Endothelial cell of umbilical vein (primary cell): Measurements from ENCODE around the gene CTNNA2. TPM values are rescaled to one million over a fixed set of nuclear protein-coding genes. Genes with fewer than 3 reads are reported as not detected.

Source experiments
- BruUV-seq: library from RNA; stranded (reverse); fragments of 400-500 nt; replicated peaks from 2 replicates; lab custom pipeline; 2021; lab: Mats Ljungman, UMichigan
- CTCF ChIA-PET: fragments of 300-600, 350-600 bp; sonication (Branson Sonifier 250); formaldehyde crosslinking; loops from one replicate; lab custom pipeline; 2021; ENCODE audit warnings: antibody characterized with exemption, inconsistent platforms; lab: Charles Lee
- POLR2A ChIA-PET: fragments of 300-600, 350-600 bp; sonication (Branson Sonifier 250); formaldehyde crosslinking; loops from one replicate; lab custom pipeline; 2021; ENCODE audit warnings: antibody characterized with exemption, inconsistent platforms; lab: Charles Lee
- DNase-seq: peaks from one replicate; pipeline ENCODE4 v3.0.0-alpha.2; 2011; ENCODE audit warnings: low read depth, low spot score
- FAIRE-seq: peaks from 2 replicates; lab custom pipeline; 2011; peaks lifted over from hg19 to GRCh38; lab: Jason Lieb, UNC
- H2AFZ ChIP-seq: 2 replicates; pipeline ENCODE4 v1.6.0; 2012; ENCODE audit warnings: low read depth, low read length, control low read depth, inconsistent platforms
- H3K27ac ChIP-seq: 2 replicates; pipeline ENCODE4 v1.5.1; 2011; ENCODE audit warnings: low read depth, mild to moderate bottlenecking, control low read depth, low read length, moderate library complexity; ENCODE audit not compliant: insufficient read depth
- H3K27me3 ChIP-seq, 2 experiments: 2 replicates each; pipeline versions ENCODE4 v1.6.0 to v1.6.1; 2011; ENCODE audit warnings: low read length in 2 of 2, mixed read lengths in 1 of 2; ENCODE audit not compliant: control insufficient read depth in 2 of 2, insufficient read depth in 2 of 2
- H3K36me3 ChIP-seq, 2 experiments: 2 replicates in 1 of 2; 3 replicates in 1 of 2; pipeline ENCODE4 v1.5.1; 2011; ENCODE audit warnings: low read length in 2 of 2, mild to moderate bottlenecking in 1 of 2, moderate library complexity in 1 of 2; ENCODE audit not compliant: control insufficient read depth in 2 of 2, insufficient read depth in 2 of 2; ENCODE audit errors: extremely low read depth in 1 of 2
- H3K4me1 ChIP-seq: 3 replicates; pipeline ENCODE4 v1.5.1; 2011; ENCODE audit warnings: mild to moderate bottlenecking, low read length; ENCODE audit not compliant: control insufficient read depth, insufficient read depth; ENCODE audit errors: extremely low read depth
- H3K4me2 ChIP-seq: 2 replicates; pipeline ENCODE4 v1.6.1; 2011; ENCODE audit warnings: low read length, control low read depth, mixed read lengths; ENCODE audit not compliant: insufficient read depth
- H3K4me3 ChIP-seq, 3 experiments: fragments of 200-600 bp in 1 of 3; sonication (generic), shearing (Covaris generic) in 1 of 3; replicated peaks in 1 of 3; 2 replicates each; pipeline ENCODE4 v1.5.1; 2011 to 2016; ENCODE audit warnings: control low read depth in 3 of 3, low read length in 3 of 3, mild to moderate bottlenecking in 2 of 3, inconsistent platforms in 1 of 3, low read depth in 1 of 3, moderate library complexity in 1 of 3; ENCODE audit not compliant: insufficient read depth in 1 of 3
- H3K79me2 ChIP-seq: 2 replicates; pipeline ENCODE4 v1.6.0; 2012; ENCODE audit warnings: low read length, inconsistent platforms; ENCODE audit not compliant: control insufficient read depth, insufficient read depth
- H3K9ac ChIP-seq: replicated peaks from 2 replicates; pipeline ENCODE3; 2011; ENCODE audit warnings: low read length, control low read depth; ENCODE audit not compliant: insufficient read depth; ENCODE audit errors: extremely low read depth
- H3K9me1 ChIP-seq: replicated peaks from 3 replicates; pipeline ENCODE4 v1.6.0; 2011; ENCODE audit warnings: mild to moderate bottlenecking, low read length; ENCODE audit not compliant: control insufficient read depth, insufficient read depth; ENCODE audit errors: extremely low read depth
- H3K9me3 ChIP-seq: replicated peaks from 2 replicates; pipeline ENCODE4 v1.5.1; 2012; ENCODE audit warnings: low read length, inconsistent platforms; ENCODE audit not compliant: control insufficient read depth, insufficient read depth
- H4K20me1 ChIP-seq: replicated peaks from 2 replicates; pipeline ENCODE3; 2011; ENCODE audit warnings: mild to moderate bottlenecking, low read length; ENCODE audit not compliant: control insufficient read depth, insufficient read depth; ENCODE audit errors: extremely low read depth
- EZH2 ChIP-seq: IDR thresholded peaks from 2 replicates; pipeline ENCODE4 v1.6.1; 2012; ENCODE audit warnings: borderline replicate concordance, low read depth, mild to moderate bottlenecking, moderate library complexity, low read length, inconsistent platforms; ENCODE audit not compliant: severe bottlenecking
- FOS ChIP-seq: IDR thresholded peaks from 2 replicates; pipeline ENCODE4 v1.6.1; 2011; ENCODE audit warnings: mild to moderate bottlenecking, low read length, moderate library complexity, borderline replicate concordance; ENCODE audit not compliant: insufficient read depth
- GATA2 ChIP-seq: IDR thresholded peaks from 2 replicates; pipeline ENCODE4 v1.7.0; 2011; ENCODE audit warnings: low read depth, mild to moderate bottlenecking, moderate library complexity, mixed read lengths, low read length; ENCODE audit not compliant: insufficient read length, insufficient read depth
- JUN ChIP-seq: IDR thresholded peaks from 2 replicates; pipeline ENCODE4 v1.6.1; 2011; ENCODE audit warnings: borderline replicate concordance, low read depth; ENCODE audit not compliant: insufficient read length, insufficient read depth
- MYC ChIP-seq: IDR thresholded peaks from one replicate; pipeline ENCODE4 v1.6.1; 2011; ENCODE audit warnings: mild to moderate bottlenecking, low read depth, low read length
- POLR2A ChIP-seq: IDR thresholded peaks from 2 replicates; pipeline ENCODE4 v1.6.1; 2012; ENCODE audit warnings: low read depth, mild to moderate bottlenecking, control low read depth, low read length
- POLR2AphosphoS5 ChIP-seq: IDR thresholded peaks from 2 replicates; pipeline ENCODE4 v1.6.1; 2012; ENCODE audit warnings: low read depth, mild to moderate bottlenecking, control low read depth, low read length, moderate library complexity; ENCODE audit not compliant: insufficient read depth
- dilution Hi-C: fragments of 300-500 bp; cut with MboI; formaldehyde crosslinking; loops from one replicate; pipeline ENCODE4 v1.15.0; 2019; ENCODE audit warnings: low sequenced_read_pairs; ENCODE audit not compliant: extremely low pct_ligation_motif_present
- intact Hi-C: fragments of 100-400 bp; cut with micrococcal nuclease; formaldehyde crosslinking; loops from one replicate; pipeline ENCODE4 v1.10.0; 2022
- polyA plus RNA-seq, 4 experiments: library from polyadenylated mRNA; depleted of rRNA in 3 of 4; stranded (reverse) in 3 of 4; unstranded in 1 of 4; fragments of >200 nt; gene quantifications; 2 replicates each; pipeline versions ENCODE4 v1.2.1 to v1.2.3, GENCODE V29; 2011 to 2012; ENCODE audit warnings: missing spikeins in 1 of 4
- total RNA-seq: library from RNA; stranded (reverse); gene quantifications from 2 replicates; pipeline ENCODE4 v1.2.3, GENCODE V29; 2021
- TF ChIP-seq, protein P1 (sequence below): IDR thresholded peaks from 2 replicates; pipeline ENCODE4 v1.6.1; 2011; ENCODE audit not compliant: insufficient read depth, insufficient read length
- TF ChIP-seq, protein P2 (sequence below), 2 donors: IDR thresholded peaks; 1 replicate in 1 of 2; 2 replicates in 1 of 2; pipeline ENCODE4 v1.5.1; 2011; ENCODE audit warnings: low read length in 2 of 2, mild to moderate bottlenecking in 2 of 2, moderate library complexity in 2 of 2, control low read depth in 1 of 2, inconsistent platforms in 1 of 2, low read depth in 1 of 2; ENCODE audit not compliant: insufficient read depth in 1 of 2; ENCODE audit errors: extremely low read depth in 1 of 2

Gene CTNNA2
- total and polyA plus RNA-seq, 2 donors (not counting 3 experiments of a cell fraction or from before 2014, with no cell fraction given) = not detected

DNA sequence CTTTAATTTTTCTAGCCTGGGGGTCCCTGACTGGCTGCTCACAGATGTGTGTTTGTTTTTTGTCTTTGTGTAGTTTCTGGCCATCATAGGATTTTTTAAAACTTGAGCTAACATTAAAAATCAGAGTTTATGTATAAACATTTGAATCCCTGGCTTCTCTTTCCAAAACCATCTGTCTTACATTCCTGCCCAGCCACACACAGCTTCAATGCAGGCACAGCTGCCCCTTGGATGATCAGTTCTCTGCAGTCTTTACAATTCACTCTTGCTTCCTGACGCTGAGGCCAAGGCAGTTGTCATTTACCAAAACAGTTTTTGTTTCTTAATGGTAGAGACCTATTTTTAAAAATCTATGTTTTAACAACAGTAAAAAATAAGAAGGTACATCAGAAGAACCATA is 960.9 kb downstream of the CTNNA2 start:
- H3K4me2 ChIP-seq = no peak overlapping the region
- CTCF ChIA-PET = no interaction called here
- H3K9ac ChIP-seq = no peak overlapping the region
- FAIRE-seq (no peak), DNase-seq (no peak)
- H3K79me2 ChIP-seq = no peaks in the 10 kb centered on the region
- H3K4me3 ChIP-seq = no peak overlapping the region
- H2AFZ ChIP-seq = no peak overlapping the region
- H3K27me3 ChIP-seq = no peaks in the 10 kb centered on the region
- no peaks in the 10 kb centered on the region for H4K20me1 ChIP-seq
- dilution Hi-C loops = no loop called here
- H3K4me1 ChIP-seq = no peaks in the 10 kb centered on the region
- H3K9me3 ChIP-seq = no peaks in the 10 kb centered on the region
- intact Hi-C loops = no loop called here
- no peaks in the 10 kb centered on the region for H3K9me1 ChIP-seq
- H3K27ac ChIP-seq = no peak overlapping the region
- no peaks in the 10 kb centered on the region for H3K36me3 ChIP-seq
- BruUV-seq = no TSS peak
- POLR2A ChIA-PET = no interaction called here
- TF ChIP-seq JUN (no peak), GATA2 (no peak), FOS (no peak), MYC (no peak), POLR2AphosphoS5 (no peak), POLR2A (no peak), EZH2 (no peak)
- TF ChIP-seq, protein P1, sequence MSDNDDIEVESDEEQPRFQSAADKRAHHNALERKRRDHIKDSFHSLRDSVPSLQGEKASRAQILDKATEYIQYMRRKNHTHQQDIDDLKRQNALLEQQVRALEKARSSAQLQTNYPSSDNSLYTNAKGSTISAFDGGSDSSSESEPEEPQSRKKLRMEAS = no peak
- TF ChIP-seq, protein P2, sequence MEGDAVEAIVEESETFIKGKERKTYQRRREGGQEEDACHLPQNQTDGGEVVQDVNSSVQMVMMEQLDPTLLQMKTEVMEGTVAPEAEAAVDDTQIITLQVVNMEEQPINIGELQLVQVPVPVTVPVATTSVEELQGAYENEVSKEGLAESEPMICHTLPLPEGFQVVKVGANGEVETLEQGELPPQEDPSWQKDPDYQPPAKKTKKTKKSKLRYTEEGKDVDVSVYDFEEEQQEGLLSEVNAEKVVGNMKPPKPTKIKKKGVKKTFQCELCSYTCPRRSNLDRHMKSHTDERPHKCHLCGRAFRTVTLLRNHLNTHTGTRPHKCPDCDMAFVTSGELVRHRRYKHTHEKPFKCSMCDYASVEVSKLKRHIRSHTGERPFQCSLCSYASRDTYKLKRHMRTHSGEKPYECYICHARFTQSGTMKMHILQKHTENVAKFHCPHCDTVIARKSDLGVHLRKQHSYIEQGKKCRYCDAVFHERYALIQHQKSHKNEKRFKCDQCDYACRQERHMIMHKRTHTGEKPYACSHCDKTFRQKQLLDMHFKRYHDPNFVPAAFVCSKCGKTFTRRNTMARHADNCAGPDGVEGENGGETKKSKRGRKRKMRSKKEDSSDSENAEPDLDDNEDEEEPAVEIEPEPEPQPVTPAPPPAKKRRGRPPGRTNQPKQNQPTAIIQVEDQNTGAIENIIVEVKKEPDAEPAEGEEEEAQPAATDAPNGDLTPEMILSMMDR (IDR thresholded peaks at IDR 0.05; ENCODE audit: extremely low read depth in 1 of 2, insufficient read depth in 1 of 2, low read depth in 1 of 2, low read length in 2 of 2) = no peak
